Measurements from ENCODE around the gene GPSM3.
"Not testable (repeated sequence)": the region's sequence is repeated elsewhere in the genome, so short reads cannot be mapped to it uniquely, and the experiment has no call there.

The GPSM3 gene

GRCh38 chr6:32144238-32144637 is 48.2 kb downstream of the GPSM3 start:
- not testable (repeated sequence) for H3K4me3 ChIP-seq (ENCODE audit: insufficient read depth, low read depth, low read length, poor library complexity, severe bottlenecking); DNase-seq; H3K36me3 ChIP-seq (ENCODE audit: control insufficient read depth, insufficient read depth, low read length); H3K27me3 ChIP-seq (replicated peaks; ENCODE audit: control insufficient read depth, insufficient read depth, low read length, poor library complexity, severe bottlenecking); H3K4me1 ChIP-seq (ENCODE audit: control insufficient read depth, insufficient read depth, low read length, poor library complexity, severe bottlenecking); H3K9me3 ChIP-seq (ENCODE audit: control insufficient read depth, low read length); H3K27ac ChIP-seq (ENCODE audit: insufficient read depth, low read length, poor library complexity, severe bottlenecking)

All from effector memory CD4-positive, alpha-beta T cell (primary cell).